Measurements from ENCODE around the gene LPAR5. TPM values are rescaled to one million over a fixed set of nuclear protein-coding genes. Genes with fewer than 3 reads are reported as not detected.

The LPAR5 gene
- total RNA-seq, 1 experiment from 2014 or later = 0.22 TPM

GRCh38 chr12:6615802-6616201, 20.0 kb downstream of the LPAR5 start:
- H3K14ac ChIP-seq (ENCODE audit: insufficient read depth, low read length) = no peak overlapping the region
- H4K20me1 ChIP-seq (ENCODE audit: control insufficient read depth, insufficient read depth, insufficient read length) = no peaks in the 10 kb centered on the region
- H3K4ac ChIP-seq (ENCODE audit: low read depth, low read length) = no peak overlapping the region
- peaks cover 6% of the 10 kb centered on the region; the same call in 1 of the 2 replicates for H3K27me3 ChIP-seq (ENCODE audit: insufficient read depth, low read length)
- no peak overlapping the region for H2AFZ ChIP-seq (ENCODE audit: low read length)
- no peak for TF ChIP-seq CTCF (conservative IDR thresholded peaks at IDR 0.05)
- H2BK20ac ChIP-seq (ENCODE audit: low read depth, low read length, poor library complexity, severe bottlenecking) = no peak overlapping the region
- no peak overlapping the region for H4K91ac ChIP-seq (ENCODE audit: insufficient read length, low read depth, low read length)
- no peak overlapping the region for H2BK12ac ChIP-seq (ENCODE audit: insufficient read length, low read depth, low read length)
- H3K56ac ChIP-seq (ENCODE audit: insufficient read length, low read depth, low read length) = no peak overlapping the region
- H2AK5ac ChIP-seq (ENCODE audit: insufficient read length, low read length) = no peak overlapping the region
- WGBS (ENCODE audit: extremely low coverage, insufficient read length, low lambda C conversion rate) = no CpG with 5 or more reads among the region's 3 CpGs
- no peaks in the 10 kb centered on the region; a peak in 1 of 5 replicates for H3K9me3 Mint-ChIP-seq
- H3K36me3 Mint-ChIP-seq (ENCODE audit: insufficient read depth in 1 of 3, low read depth in 3 of 3) = peaks cover 0 to under 1% (median 0%) of the 10 kb centered on the region in 3 experiments; a peak in 2 of 7 replicates
- no peak overlapping the region for H4K8ac ChIP-seq (replicated peaks; ENCODE audit: insufficient read length, low read depth, low read length)
- no peak overlapping the region for H3T11ph ChIP-seq (ENCODE audit: low read length)
- peak overlapping the region in 2 of 3 experiments; percentile 5 to 41; a peak in 3 of 7 replicates for H3K27ac Mint-ChIP-seq
- H3K4me1 Mint-ChIP-seq = peaks cover 36 to 47% of the 10 kb centered on the region in 2 experiments
- peaks cover 4% of the 10 kb centered on the region for H3K23me2 ChIP-seq (ENCODE audit: insufficient read length, low read depth, low read length, poor library complexity, severe bottlenecking)
- H4K5ac ChIP-seq (ENCODE audit: insufficient read length, low read depth, low read length) = no peak overlapping the region
- H2BK15ac ChIP-seq (ENCODE audit: low read depth, low read length) = no peak overlapping the region
- no peaks in the 10 kb centered on the region for H3K79me1 ChIP-seq (ENCODE audit: insufficient read depth, low read depth, low read length, poor library complexity, severe bottlenecking)
- H3K27ac ChIP-seq (ENCODE audit: insufficient read length, low read depth, low read length) = no peak overlapping the region
- H2BK5ac ChIP-seq (ENCODE audit: insufficient read length, low read length) = no peak overlapping the region
- H3K9ac ChIP-seq (ENCODE audit: extremely low read depth, insufficient read length, low read length) = no peak overlapping the region
- no peak overlapping the region for H2BK120ac ChIP-seq (ENCODE audit: low read depth, low read length, poor library complexity, severe bottlenecking)
- no peaks in the 10 kb centered on the region for H3K79me2 ChIP-seq (ENCODE audit: insufficient read depth, low read length)
- no peak overlapping the region for H3K18ac ChIP-seq (ENCODE audit: insufficient read length, low read depth, low read length)
- H3K4me1 ChIP-seq (ENCODE audit: insufficient read depth, low read length) = peaks cover 16% of the 10 kb centered on the region; the same call in 1 of the 2 replicates
- no peak overlapping the region for H3K23ac ChIP-seq (ENCODE audit: insufficient read length, low read depth, low read length)
- DNase-seq = no peak
- H3K27me3 Mint-ChIP-seq (ENCODE audit: low read depth) = peaks cover 23% of the 10 kb centered on the region
- no peaks in the 10 kb centered on the region for H3K9me3 ChIP-seq (ENCODE audit: control insufficient read depth, low read depth, low read length)
- H3K4me2 ChIP-seq (ENCODE audit: insufficient read depth, insufficient read length, low read length) = no peak overlapping the region
- H3K4me3 Mint-ChIP-seq = no peak overlapping the region

Measured in H9 (cell line).